GM21717 (cell line): ENCODE measurements around the gene ZNF761.
"Not testable (repeated sequence)": the region's sequence is repeated elsewhere in the genome, so short reads cannot be mapped to it uniquely, and the experiment has no call there.

Source experiments
- ATAC-seq: cut with Tn5 transposase; IDR thresholded peaks from one replicate; pipeline ENCODE4 v1.9.1; 2021; ENCODE audit warnings: mild to moderate bottlenecking, moderate library complexity; ENCODE audit not compliant: unreplicated experiment

ZNF761 gene

GRCh38 chr19:53431399-53432087 lies at the start of gene ZNF761:
ZNF761 (plus strand) TSS chr19:53431984; CDS start chr19:53447269, 15,285 bp downstream.
- ATAC-seq = peak; percentile 89

- no peak for ATAC-seq
These were observed 43.6 kb upstream of the ZNF761 start for GRCh38 chr19:53388168-53388567.

- ATAC-seq = no peak
These were observed 42.9 kb upstream of the ZNF761 start for GRCh38 chr19:53388904-53389303.

GRCh38 chr19:53389571-53389970 lies 42.2 kb upstream of the ZNF761 start:
- no peak for ATAC-seq

GRCh38 chr19:53389978-53390377 lies 41.8 kb upstream of the ZNF761 start:
- ATAC-seq = no peak

GRCh38 chr19:53394522-53394973 lies 37.2 kb upstream of the ZNF761 start:
- no peak for ATAC-seq

- peak; percentile 82 for ATAC-seq
These were observed 36.6 kb upstream of the ZNF761 start, which contains the start of gene ZNF765 for GRCh38 chr19:53394974-53395839. ZNF765 (plus strand) TSS chr19:53395149; CDS start chr19:53398016, 2,867 bp downstream.

GRCh38 chr19:53395840-53396524 lies 35.8 kb upstream of the ZNF761 start:
- not testable (repeated sequence) for ATAC-seq

GRCh38 chr19:53396525-53396868 lies 35.3 kb upstream of the ZNF761 start:
- ATAC-seq = no peak

- not testable (repeated sequence) for ATAC-seq
These were observed 33.9 kb upstream of the ZNF761 start for GRCh38 chr19:53397918-53398317.

- ATAC-seq = no peak
These were observed 22.1 kb upstream of the ZNF761 start for GRCh38 chr19:53409505-53410204.

- not testable (repeated sequence) for ATAC-seq
These were observed 11.1 kb upstream of the ZNF761 start for GRCh38 chr19:53420520-53421315.

- ATAC-seq = no peak
These were observed 9.2 kb upstream of the ZNF761 start for GRCh38 chr19:53422551-53422950.

GRCh38 chr19:53423074-53423473 lies 8.7 kb upstream of the ZNF761 start:
- not testable (repeated sequence) for ATAC-seq

GRCh38 chr19:53423680-53424079 lies 8.1 kb upstream of the ZNF761 start:
- not testable (repeated sequence) for ATAC-seq

GRCh38 chr19:53424968-53425597 lies 6.7 kb upstream of the ZNF761 start:
- ATAC-seq = no peak

- peak; percentile 11 for ATAC-seq
These were observed 391 bp downstream of the ZNF761 start for GRCh38 chr19:53432088-53432661.

- ATAC-seq = not testable (repeated sequence)
These were observed 12.0 kb downstream of the ZNF761 start for GRCh38 chr19:53443809-53444208.

GRCh38 chr19:53447196-53447595 lies 15.4 kb downstream of the ZNF761 start:
- not testable (repeated sequence) for ATAC-seq
